Inferior parietal cortex (tissue), 1 donor: Measurements from ENCODE around the gene PITPNM1.
"Not testable (repeated sequence)": the region's sequence is repeated elsewhere in the genome, so short reads cannot be mapped to it uniquely, and the experiment has no call there.

Experiments used
- DNase-seq: peaks from one replicate; pipeline ENCODE4 v3.0.0-alpha.2; 2016; ENCODE audit errors: extremely low spot score

Gene PITPNM1

GRCh38 chr11:67504950-67505581 lies at the start of gene PITPNM1:
Gene PITPNM1, minus strand, starts transcription at chr11:67505363. Its CDS starts 1,183 bp downstream, at chr11:67504180.
- DNase-seq: no peak

GRCh38 chr11:67551697-67552096 lies 46.5 kb upstream of the PITPNM1 start:
- not testable (repeated sequence) for DNase-seq

GRCh38 chr11:67551127-67551526 lies 46.0 kb upstream of the PITPNM1 start:
- no peak for DNase-seq

- DNase-seq: no peak
Measured at GRCh38 chr11:67548555-67549110, 43.5 kb upstream of the PITPNM1 start.

GRCh38 chr11:67548112-67548511 lies 42.9 kb upstream of the PITPNM1 start:
- DNase-seq: not testable (repeated sequence)

GRCh38 chr11:67545280-67545679 lies 40.1 kb upstream of the PITPNM1 start:
- no peak for DNase-seq

- no peak for DNase-seq
Measured at GRCh38 chr11:67544616-67545242, 39.6 kb upstream of the PITPNM1 start.

- no peak for DNase-seq
Measured at GRCh38 chr11:67543585-67543984, 38.4 kb upstream of the PITPNM1 start.

- no peak for DNase-seq
Measured at GRCh38 chr11:67542971-67543370, 37.8 kb upstream of the PITPNM1 start.

- no peak for DNase-seq
Measured at GRCh38 chr11:67542169-67542568, 37.0 kb upstream of the PITPNM1 start.

GRCh38 chr11:67541198-67541597 lies 36.0 kb upstream of the PITPNM1 start:
- DNase-seq: no peak

GRCh38 chr11:67539550-67539949 lies 34.4 kb upstream of the PITPNM1 start:
- DNase-seq: no peak

- no peak for DNase-seq
Measured at GRCh38 chr11:67538823-67539505, 33.8 kb upstream of the PITPNM1 start.

GRCh38 chr11:67538306-67538705 lies 33.1 kb upstream of the PITPNM1 start:
- no peak for DNase-seq

GRCh38 chr11:67535561-67535960 lies 30.4 kb upstream of the PITPNM1 start:
- no peak for DNase-seq

- DNase-seq: no peak
Measured at GRCh38 chr11:67534070-67534679, 29.0 kb upstream of the PITPNM1 start.

GRCh38 chr11:67532889-67533288 lies 27.7 kb upstream of the PITPNM1 start:
- DNase-seq: no peak

GRCh38 chr11:67530282-67530592 lies 25.1 kb upstream of the PITPNM1 start:
- DNase-seq: no peak

GRCh38 chr11:67528376-67528775 lies 23.2 kb upstream of the PITPNM1 start:
- DNase-seq: no peak

- DNase-seq: no peak
Measured at GRCh38 chr11:67525275-67525976, 20.3 kb upstream of the PITPNM1 start.

- DNase-seq: no peak
Measured at GRCh38 chr11:67524480-67524808, 19.3 kb upstream of the PITPNM1 start.
